Parathyroid adenoma (tissue), 2 donors: Measurements from ENCODE around the gene ITPR2.
"Not testable (repeated sequence)": the region's sequence is repeated elsewhere in the genome, so short reads cannot be mapped to it uniquely, and the experiment has no call there.

Experiments
- H2AFZ ChIP-seq: fragments of 300-600 bp; sonication (generic); one replicate; pipeline ENCODE4 v1.7.0; 2017; ENCODE audit warnings: antibody characterized with exemption, mild to moderate bottlenecking
- H3K27ac ChIP-seq: fragments of 300-600 bp; sonication (generic); one replicate; pipeline ENCODE4 v1.7.0; 2017
- H3K27me3 ChIP-seq: fragments of 300-600 bp; sonication (generic); one replicate; pipeline ENCODE4 v1.7.0; 2017; ENCODE audit warnings: low read length; ENCODE audit not compliant: control insufficient read depth, insufficient read depth
- H3K36me3 ChIP-seq: fragments of 300-600 bp; sonication (generic); one replicate; pipeline ENCODE4 v1.7.0; 2017; ENCODE audit warnings: low read length; ENCODE audit not compliant: control insufficient read depth, insufficient read depth
- H3K4me1 ChIP-seq: fragments of 300-600 bp; sonication (generic); one replicate; pipeline ENCODE4 v1.7.0; 2017; ENCODE audit warnings: control low read depth
- H3K4me2 ChIP-seq: fragments of 300-600 bp; sonication (generic); one replicate; pipeline ENCODE4 v1.7.0; 2017; ENCODE audit warnings: low read length
- H3K4me3 ChIP-seq: fragments of 300-600 bp; sonication (generic); one replicate; pipeline ENCODE4 v1.7.0; 2017; ENCODE audit warnings: low read depth, low read length
- H3K79me2 ChIP-seq: fragments of 300-600 bp; sonication (generic); one replicate; pipeline ENCODE4 v1.7.0; 2017; ENCODE audit warnings: control low read depth
- H3K9ac ChIP-seq: fragments of 300-600 bp; sonication (generic); one replicate; pipeline ENCODE4 v1.7.0; 2017; ENCODE audit warnings: mild to moderate bottlenecking
- H3K9me3 ChIP-seq: fragments of 300-600 bp; sonication (generic); one replicate; pipeline ENCODE4 v1.7.0; 2017; ENCODE audit warnings: low read length; ENCODE audit not compliant: control insufficient read depth
- TF ChIP-seq, protein P1 (sequence below): fragments of 300-600 bp; sonication (generic); IDR thresholded peaks from one replicate; pipeline ENCODE4 v1.7.0; 2017; ENCODE audit warnings: antibody characterized with exemption, mild to moderate bottlenecking
- donor health status: primary hyperparathyroidism.

ITPR2 gene

DNA sequence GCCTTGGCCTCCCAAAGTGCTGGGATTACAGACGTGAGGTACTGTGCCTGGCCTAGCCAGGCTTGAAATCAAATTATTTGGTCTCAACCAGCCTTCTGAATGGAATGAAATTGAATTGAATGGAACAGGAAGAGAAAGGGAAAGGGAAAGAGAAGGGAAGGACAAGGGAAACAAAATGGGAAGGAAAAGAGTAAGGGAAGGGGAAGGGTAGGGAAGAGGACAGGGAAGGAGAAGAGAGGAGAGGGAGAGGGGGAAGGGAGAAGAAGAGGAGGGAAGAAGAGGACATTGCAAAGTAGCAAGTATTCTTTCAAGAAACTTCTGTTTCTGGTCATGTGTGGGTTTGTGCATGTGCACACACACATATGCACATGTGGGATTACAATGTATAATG is 97.8 kb downstream of the ITPR2 start:
- TF ChIP-seq, protein P1, sequence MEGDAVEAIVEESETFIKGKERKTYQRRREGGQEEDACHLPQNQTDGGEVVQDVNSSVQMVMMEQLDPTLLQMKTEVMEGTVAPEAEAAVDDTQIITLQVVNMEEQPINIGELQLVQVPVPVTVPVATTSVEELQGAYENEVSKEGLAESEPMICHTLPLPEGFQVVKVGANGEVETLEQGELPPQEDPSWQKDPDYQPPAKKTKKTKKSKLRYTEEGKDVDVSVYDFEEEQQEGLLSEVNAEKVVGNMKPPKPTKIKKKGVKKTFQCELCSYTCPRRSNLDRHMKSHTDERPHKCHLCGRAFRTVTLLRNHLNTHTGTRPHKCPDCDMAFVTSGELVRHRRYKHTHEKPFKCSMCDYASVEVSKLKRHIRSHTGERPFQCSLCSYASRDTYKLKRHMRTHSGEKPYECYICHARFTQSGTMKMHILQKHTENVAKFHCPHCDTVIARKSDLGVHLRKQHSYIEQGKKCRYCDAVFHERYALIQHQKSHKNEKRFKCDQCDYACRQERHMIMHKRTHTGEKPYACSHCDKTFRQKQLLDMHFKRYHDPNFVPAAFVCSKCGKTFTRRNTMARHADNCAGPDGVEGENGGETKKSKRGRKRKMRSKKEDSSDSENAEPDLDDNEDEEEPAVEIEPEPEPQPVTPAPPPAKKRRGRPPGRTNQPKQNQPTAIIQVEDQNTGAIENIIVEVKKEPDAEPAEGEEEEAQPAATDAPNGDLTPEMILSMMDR: no peak
- no peaks in the 10 kb centered on the region for H3K27me3 ChIP-seq
- peaks cover 11% of the 10 kb centered on the region for H3K79me2 ChIP-seq
- H2AFZ ChIP-seq: no peak overlapping the region
- no peak overlapping the region for H3K27ac ChIP-seq
- no peak overlapping the region for H3K4me2 ChIP-seq
- no peaks in the 10 kb centered on the region for H3K36me3 ChIP-seq
- H3K4me1 ChIP-seq: peaks cover 6% of the 10 kb centered on the region
- H3K4me3 ChIP-seq: no peak overlapping the region
- H3K9ac ChIP-seq: no peak overlapping the region
- no peaks in the 10 kb centered on the region for H3K9me3 ChIP-seq

DNA sequence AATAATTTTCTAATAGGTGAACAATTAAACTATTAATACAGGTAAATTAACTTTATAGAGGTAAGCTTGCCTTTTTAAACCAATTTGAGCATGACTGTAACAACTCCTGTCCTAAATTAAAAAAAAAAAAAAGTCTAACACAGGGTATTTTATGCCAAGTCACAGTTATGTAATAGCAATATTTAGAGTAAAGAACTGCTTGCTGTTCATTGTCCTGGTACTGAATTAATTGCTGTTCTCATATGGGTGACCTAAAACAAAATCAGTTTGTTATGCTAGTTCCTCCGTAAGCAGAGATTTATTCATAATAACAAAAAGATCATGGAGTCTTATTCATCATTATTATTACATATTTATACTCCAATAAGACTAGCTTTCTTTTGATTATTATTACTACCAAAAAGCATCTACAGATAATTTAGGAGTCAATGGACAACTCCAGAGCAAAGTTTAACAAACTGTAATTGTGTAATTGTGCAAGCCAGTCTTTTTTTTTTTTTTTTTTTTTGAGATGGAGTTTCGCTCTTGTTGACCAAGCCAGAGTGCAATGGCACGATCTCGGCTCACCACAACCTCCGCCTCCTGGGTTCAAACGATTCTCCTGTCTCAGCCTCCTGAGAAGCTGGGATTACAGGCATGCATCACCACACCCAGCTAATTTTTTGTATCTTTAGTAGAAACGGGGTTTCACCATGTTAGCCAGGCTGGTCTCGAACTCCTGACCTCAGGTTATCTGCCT is 98.3 kb downstream of the ITPR2 start:
- Histone ChIP-seq H3K27ac (no peak overlapping the region), H3K9ac (no peak overlapping the region), H2AFZ (no peak overlapping the region), H3K27me3 (no peaks in the 10 kb centered on the region), H3K79me2 (peaks cover 11% of the 10 kb centered on the region), H3K4me2 (no peak overlapping the region), H3K4me1 (peaks cover 6% of the 10 kb centered on the region), H3K36me3 (no peaks in the 10 kb centered on the region), H3K9me3 (no peaks in the 10 kb centered on the region), H3K4me3 (no peak overlapping the region)
- TF ChIP-seq, protein P1: no peak

DNA sequence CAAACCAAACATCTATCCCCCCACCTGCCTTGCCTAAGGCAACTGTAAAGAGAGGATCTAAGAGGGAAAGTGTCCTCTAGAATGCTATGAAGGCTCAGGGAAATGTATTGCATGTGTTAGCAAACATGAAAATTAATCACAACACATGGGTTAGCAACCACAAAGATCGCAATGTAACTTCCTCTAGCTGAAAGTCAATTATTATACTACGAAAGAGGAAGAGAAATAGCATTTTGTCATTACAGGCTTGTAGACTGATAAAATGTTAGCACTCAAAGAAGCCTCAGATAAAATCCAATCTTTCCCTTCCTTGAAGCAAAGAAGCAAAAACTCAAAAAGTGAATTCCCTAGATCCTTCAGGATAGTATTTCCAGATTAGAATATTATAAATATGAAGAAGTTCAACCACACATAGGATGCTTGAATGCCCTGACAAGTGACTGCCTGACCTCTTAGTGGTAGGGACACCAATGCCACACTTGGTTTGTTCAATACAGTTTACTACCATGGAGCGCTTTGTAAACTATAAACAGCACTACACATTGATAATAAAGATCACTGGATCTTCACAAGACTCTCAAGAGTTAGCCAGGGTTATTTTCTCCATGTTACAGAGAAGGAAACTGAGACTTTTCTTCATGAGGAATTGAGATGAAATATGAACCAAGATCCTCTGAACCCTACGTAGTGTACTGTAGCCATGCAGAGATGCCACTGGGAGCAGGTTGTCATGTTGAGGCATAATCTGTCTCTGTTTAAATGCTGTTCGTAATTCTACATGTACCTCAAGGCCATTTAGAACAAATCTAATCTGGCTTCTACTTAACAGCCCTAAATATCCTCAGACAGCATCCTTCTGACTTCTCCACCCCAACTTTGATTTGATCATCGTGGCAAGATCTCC is 100.7 kb downstream of the ITPR2 start:
- peaks cover 10% of the 10 kb centered on the region for H3K79me2 ChIP-seq
- no peak overlapping the region for H3K4me2 ChIP-seq
- H2AFZ ChIP-seq: no peak overlapping the region
- H3K4me3 ChIP-seq: no peak overlapping the region
- no peak overlapping the region for H3K27ac ChIP-seq
- H3K9me3 ChIP-seq: no peaks in the 10 kb centered on the region
- no peaks in the 10 kb centered on the region for H3K36me3 ChIP-seq
- H3K27me3 ChIP-seq: no peaks in the 10 kb centered on the region
- H3K4me1 ChIP-seq: peaks cover 6% of the 10 kb centered on the region
- no peak overlapping the region for H3K9ac ChIP-seq
- TF ChIP-seq, protein P1: no peak

DNA sequence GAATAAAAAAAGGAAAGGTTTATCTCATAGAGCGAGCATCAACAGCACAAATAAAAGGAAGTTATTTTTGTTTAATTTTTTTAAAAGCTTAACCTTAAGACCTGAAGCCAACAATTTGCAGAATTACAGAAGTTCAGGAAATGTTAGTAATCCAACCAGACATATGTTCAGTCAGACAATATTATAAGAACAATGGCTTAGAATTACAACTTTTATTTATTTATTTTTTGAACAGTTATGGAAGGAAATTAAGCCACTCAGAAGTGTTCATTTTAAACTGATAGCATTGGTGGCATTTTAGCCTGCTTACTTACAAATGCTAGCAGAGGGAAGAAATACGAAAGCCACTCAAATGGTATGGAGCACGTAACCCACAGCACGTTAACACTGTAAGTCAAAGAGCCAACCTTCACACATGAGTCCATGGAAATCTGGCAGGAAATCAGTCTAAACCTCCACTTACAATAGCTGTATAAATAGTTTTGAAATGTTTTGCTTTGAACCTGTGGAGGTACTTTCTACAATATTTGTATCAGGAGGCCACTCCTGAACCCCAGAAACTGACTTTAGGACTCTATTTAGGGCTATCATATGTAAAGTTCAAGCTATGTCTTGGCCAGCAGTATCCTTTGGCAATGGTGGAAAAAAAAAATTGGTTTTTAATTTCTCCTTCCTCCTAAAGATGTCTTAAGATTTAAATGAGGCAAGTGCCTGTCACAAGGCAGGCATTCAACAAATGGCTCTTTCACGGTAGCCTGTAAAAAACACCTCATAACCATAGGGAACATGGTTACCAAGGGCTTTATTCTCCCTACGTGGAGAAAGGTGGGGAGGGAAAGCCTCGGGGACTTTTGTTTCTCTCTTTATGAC is 102.3 kb downstream of the ITPR2 start:
- H3K27ac ChIP-seq: no peak overlapping the region
- H3K9ac ChIP-seq: no peak overlapping the region
- H3K9me3 ChIP-seq: no peaks in the 10 kb centered on the region
- no peak overlapping the region for H2AFZ ChIP-seq
- no peaks in the 10 kb centered on the region for H3K27me3 ChIP-seq
- TF ChIP-seq, protein P1: no peak
- peaks cover under 1% of the 10 kb centered on the region for H3K4me1 ChIP-seq
- H3K4me2 ChIP-seq: no peak overlapping the region
- H3K4me3 ChIP-seq: no peak overlapping the region
- H3K79me2 ChIP-seq: peaks cover 10% of the 10 kb centered on the region
- no peaks in the 10 kb centered on the region for H3K36me3 ChIP-seq

DNA sequence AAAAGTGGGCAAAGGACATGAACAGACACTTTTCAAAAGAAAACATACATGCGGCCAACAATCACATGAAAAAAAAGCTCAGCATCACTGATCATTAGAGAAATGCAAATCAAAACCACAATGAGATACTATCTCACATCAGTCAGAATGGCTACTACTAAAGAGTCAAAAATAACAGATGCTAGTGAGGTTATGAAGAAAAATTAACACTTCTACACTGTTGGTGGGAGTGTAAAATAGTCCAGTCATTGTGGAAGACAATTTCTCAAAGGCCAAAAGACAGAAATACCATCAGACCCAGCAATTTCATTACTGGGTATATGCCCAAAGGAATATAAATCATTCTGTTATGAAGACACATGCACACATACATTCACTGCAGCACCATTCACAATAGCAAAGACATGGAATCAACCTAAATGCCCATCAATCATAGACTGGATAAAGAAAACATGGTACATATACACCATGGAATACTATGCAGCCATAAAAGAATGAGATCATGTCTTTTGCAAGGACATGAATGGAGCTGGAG is 103.8 kb downstream of the ITPR2 start:
- H3K4me1 ChIP-seq, H3K9ac ChIP-seq, H3K27me3 ChIP-seq, H3K27ac ChIP-seq, H3K36me3 ChIP-seq, H3K4me3 ChIP-seq, H3K79me2 ChIP-seq, H3K9me3 ChIP-seq, H3K4me2 ChIP-seq, H2AFZ ChIP-seq: not testable (repeated sequence)
